Gastroesophageal sphincter (tissue), 4 donors: Measurements from ENCODE around the gene SYNM. TPM values are rescaled to one million over a fixed set of nuclear protein-coding genes. Genes with fewer than 3 reads are reported as not detected.

ENCODE experiments used
- ATAC-seq: fragments of 150-250 bp; one replicate; pipeline ENCODE4 v1.9.1; 2016; ENCODE audit warnings: mild to moderate bottlenecking, moderate library complexity
- H3K27ac ChIP-seq, 4 donors: fragments of 200-600 bp; sonication (generic) in 3 of 4; 1 replicate in 3 of 4; 2 replicates in 1 of 4; pipeline ENCODE4 v1.5.1; 2016 to 2019
- H3K27me3 ChIP-seq: fragments of 200-600 bp; sonication (generic); one replicate; pipeline ENCODE4 v1.5.1; 2019
- H3K36me3 ChIP-seq, 2 donors: fragments of 200-600 bp; sonication (generic); one replicate each; pipeline ENCODE4 v1.5.1; 2019; ENCODE audit warnings: control low read depth in 1 of 2
- H3K4me1 ChIP-seq, 3 donors: fragments of 200-600 bp; sonication (generic); 1 replicate in 2 of 3; 2 replicates in 1 of 3; pipeline ENCODE4 v1.5.1; 2016 to 2019; ENCODE audit warnings: control low read depth in 2 of 3
- H3K4me3 ChIP-seq, 2 donors: fragments of 200-600 bp; sonication (generic); one replicate each; pipeline ENCODE4 v1.5.1; 2019; ENCODE audit warnings: mild to moderate bottlenecking in 1 of 2, moderate library complexity in 1 of 2
- H3K9me3 ChIP-seq, 3 donors: fragments of 200-600 bp; sonication (generic); one replicate each; pipeline ENCODE4 v1.5.1; 2017 to 2019; ENCODE audit warnings: control low read depth in 2 of 3
- CTCF ChIP-seq, 4 experiments: fragments of 200-600 bp in 2 of 4; fragments of 450-650 bp in 2 of 4; sonication (generic) in 1 of 4; IDR thresholded peaks; one replicate each; pipeline ENCODE4 v1.5.1; 2017 to 2019; ENCODE audit warnings: antibody characterized with exemption in 4 of 4, mild to moderate bottlenecking in 2 of 4, moderate library complexity in 2 of 4
- EP300 ChIP-seq: sonication (generic); formaldehyde crosslinking; IDR thresholded peaks from one replicate; pipeline ENCODE4 v1.6.1; 2017; ENCODE audit warnings: antibody characterized with exemption, mild to moderate bottlenecking
- POLR2A ChIP-seq, 2 donors: fragments of 450-650 bp; IDR thresholded peaks; one replicate each; pipeline ENCODE4 v1.6.1; 2017; ENCODE audit warnings: antibody characterized with exemption in 2 of 2, mild to moderate bottlenecking in 2 of 2, moderate library complexity in 1 of 2
- POLR2AphosphoS5 ChIP-seq: sonication (generic); formaldehyde crosslinking; IDR thresholded peaks from one replicate; pipeline ENCODE4 v1.6.1; 2017; ENCODE audit warnings: antibody characterized with exemption
- WGBS, 2 donors: methylation state at CpG; one replicate each; pipeline ENCODE4 v1.1.5; 2018; ENCODE audit warnings: low coverage in 1 of 2; 5-methylcytosine and 5-hydroxymethylcytosine counted together
- total RNA-seq, 4 donors: library from RNA; depleted of rRNA; stranded (reverse); fragments of >200 nt; gene quantifications; one replicate each; pipeline ENCODE4 v1.1.0, GENCODE V29; 2016

SYNM gene
- total RNA-seq, 4 donors from 2014 or later, result 1,155 to 2,820 (median 1,765) TPM

DNA sequence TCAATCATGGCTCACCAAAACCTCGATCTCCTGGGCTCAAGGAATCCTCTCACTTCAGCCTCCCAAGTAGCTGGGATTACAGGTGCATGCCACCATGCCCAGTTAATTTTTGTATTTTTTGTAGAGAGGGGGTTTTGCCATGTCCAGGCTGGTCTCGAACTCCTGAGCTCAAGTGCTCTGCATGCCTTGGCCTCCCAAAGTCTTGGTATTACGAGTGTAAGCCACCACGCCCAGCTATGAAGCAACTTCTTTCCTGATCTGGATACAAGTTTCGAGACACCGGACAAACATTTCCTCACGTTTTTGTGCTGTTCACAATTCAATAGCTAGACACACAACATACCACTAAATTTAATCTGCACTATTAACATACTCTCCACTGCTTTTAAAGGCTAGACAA, 3.4 kb upstream of the SYNM start:
- Histone ChIP-seq H3K9me3 (no peaks in the 10 kb centered on the region), H3K4me1 (peaks cover 0 to 57% (median 2%) of the 10 kb centered on the region in 3 donors), H3K36me3 (no peaks in the 10 kb centered on the region), H3K27me3 (no peaks in the 10 kb centered on the region), H3K27ac (peak overlapping the region in 2 of 4 donors; percentile 48 to 96), H3K4me3 (no peak overlapping the region)
- TF ChIP-seq CTCF (IDR thresholded peaks at IDR 0.05) (no peak), POLR2A (IDR thresholded peaks at IDR 0.05) (no peak), POLR2AphosphoS5 (no peak), EP300 (no peak)
- 89 to 90% methylated on average over 5 to 7 of the region's 7 CpGs for whole genome bisulfite sequencing, 2 donors
- no peak for ATAC-seq

DNA sequence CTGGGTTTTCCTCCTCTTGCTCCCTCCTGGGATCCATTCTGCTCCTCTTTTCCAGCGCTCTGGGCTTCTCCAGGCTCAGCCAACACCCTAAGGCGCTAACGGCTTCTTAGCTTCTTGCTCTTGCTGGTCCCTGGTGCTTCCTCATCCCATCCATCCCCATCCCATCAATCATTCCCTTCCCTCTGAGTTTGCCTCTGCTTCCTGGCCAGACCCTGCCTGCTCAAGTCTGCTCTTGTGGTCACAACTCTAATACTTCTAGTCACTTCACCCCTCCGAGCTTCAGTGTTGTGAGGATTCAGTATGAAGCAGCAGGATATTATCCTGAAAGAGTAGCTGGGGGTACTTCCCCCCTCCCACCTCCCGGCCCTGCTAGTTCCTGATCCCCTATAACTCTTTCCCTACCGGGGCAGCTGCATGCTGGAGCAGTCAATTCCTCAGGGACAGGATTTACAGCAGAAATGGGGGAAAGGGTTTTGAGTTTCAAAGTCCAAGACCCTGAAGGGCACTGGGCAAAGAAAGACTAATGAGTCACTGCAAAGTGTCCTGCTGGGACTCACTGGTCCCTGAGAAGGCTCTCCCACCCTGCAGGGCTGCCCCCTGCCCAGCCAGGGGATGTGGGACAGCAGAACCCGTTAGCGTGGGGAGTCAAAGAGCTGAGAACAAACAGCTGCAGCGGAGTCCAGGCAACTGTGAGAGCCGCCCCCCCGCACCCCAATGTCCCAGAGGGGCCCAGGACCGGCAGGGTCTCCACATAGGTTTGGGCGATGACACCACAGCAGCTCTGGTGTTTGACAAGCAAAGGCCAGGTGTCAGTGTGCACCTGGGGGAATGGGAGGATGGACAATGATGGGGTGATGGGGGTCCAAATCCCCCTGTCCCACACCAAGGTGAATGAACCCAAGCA, 2.3 kb upstream of the SYNM start:
- Histone ChIP-seq H3K27ac (peak overlapping the region in 1 of 4 donors; percentile 49), H3K27me3 (no peaks in the 10 kb centered on the region), H3K4me1 (peaks cover 0 to 47% (median 0%) of the 10 kb centered on the region in 3 donors), H3K9me3 (no peaks in the 10 kb centered on the region), H3K36me3 (no peaks in the 10 kb centered on the region), H3K4me3 (no peak overlapping the region)
- 71 to 88% methylated on average over 3 to 8 of the region's 13 CpGs for WGBS, 2 donors
- no peak for ATAC-seq
- TF ChIP-seq POLR2AphosphoS5 (no peak), POLR2A (IDR thresholded peaks at IDR 0.05) (no peak), EP300 (no peak), CTCF (IDR thresholded peaks at IDR 0.05) (no peak)

GRCh38 chr15:99103279-99103678, 1.6 kb upstream of the SYNM start:
- Histone ChIP-seq H3K36me3 (no peaks in the 10 kb centered on the region), H3K27me3 (no peaks in the 10 kb centered on the region), H3K9me3 (no peaks in the 10 kb centered on the region), H3K27ac (peak overlapping the region in 1 of 4 donors; percentile 49), H3K4me1 (peaks cover 0 to 47% (median 0%) of the 10 kb centered on the region in 3 donors), H3K4me3 (no peak overlapping the region)
- TF ChIP-seq EP300 (no peak), POLR2A (IDR thresholded peaks at IDR 0.05) (no peak), POLR2AphosphoS5 (no peak), CTCF (IDR thresholded peaks at IDR 0.05) (no peak)
- ATAC-seq, result no peak
- WGBS, 2 donors, result no CpG with 5 or more reads among the region's 2 CpGs

- 0% methylated on average over 1 of the region's 116 CpGs; no CpG with 5 or more reads in 1 of the 2 donors for WGBS, 2 donors
- Histone ChIP-seq H3K27me3 (no peaks in the 10 kb centered on the region), H3K9me3 (no peaks in the 10 kb centered on the region), H3K4me1 (peaks cover 0 to 53% (median 0%) of the 10 kb centered on the region in 3 donors), H3K4me3 (peak overlapping the region; percentile 50 to 91), H3K36me3 (peaks cover 0 to 11% of the 10 kb centered on the region in 2 donors), H3K27ac (peak overlapping the region; percentile 80 to 98 (median 98))
- ATAC-seq, result peak; percentile 2
- peak in 1 of 4 experiments; percentile 20 for TF ChIP-seq CTCF (IDR thresholded peaks at IDR 0.05)
- TF ChIP-seq POLR2A (IDR thresholded peaks at IDR 0.05), result peak in 1 of 2 donors; percentile 36
- no peak for TF ChIP-seq EP300
- TF ChIP-seq POLR2AphosphoS5, result peak; percentile 74
Measured at GRCh38 chr15:99105514-99106341, 848 bp downstream of the SYNM start.
